Effector CD4-positive, alpha-beta T cell (primary cell): ENCODE data around the gene CD93.

Experiments used
- DNase-seq: peaks from one replicate; pipeline ENCODE4 v3.0.0-alpha.2; 2020

The CD93 gene

DNA sequence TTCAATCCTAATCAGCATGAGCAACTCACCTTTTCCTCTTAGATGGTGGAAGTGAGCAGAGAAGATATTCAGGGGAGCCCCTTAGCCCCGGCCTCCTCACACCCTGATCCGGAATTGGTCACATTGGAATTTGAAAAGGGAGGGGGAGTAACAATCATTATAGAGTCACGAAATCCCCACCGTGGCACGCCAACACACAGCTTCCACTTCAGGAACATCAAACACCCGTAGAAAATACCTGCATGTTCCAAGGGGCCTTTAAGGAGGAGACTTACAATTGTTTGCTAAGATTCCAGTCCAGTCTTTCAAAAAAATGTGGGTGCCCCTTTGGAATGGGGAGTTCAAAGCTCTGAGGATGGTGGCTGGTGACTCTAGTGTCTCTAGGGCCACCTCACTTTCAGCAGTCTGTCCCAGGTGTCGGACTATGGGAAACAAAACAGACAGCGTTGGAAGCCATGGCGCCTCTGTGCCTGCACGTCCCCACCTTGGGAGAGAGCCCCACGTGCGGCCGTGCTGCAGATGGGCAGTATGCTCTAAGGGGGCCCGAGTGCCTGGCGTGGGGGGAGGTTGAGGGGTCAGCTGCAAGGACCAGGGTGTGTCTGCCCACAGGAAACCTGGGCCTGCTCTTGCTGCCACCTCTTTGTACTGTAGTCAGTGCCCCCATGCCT lies 2.4 kb downstream of the CD93 start:
- DNase-seq, result no peak

DNA sequence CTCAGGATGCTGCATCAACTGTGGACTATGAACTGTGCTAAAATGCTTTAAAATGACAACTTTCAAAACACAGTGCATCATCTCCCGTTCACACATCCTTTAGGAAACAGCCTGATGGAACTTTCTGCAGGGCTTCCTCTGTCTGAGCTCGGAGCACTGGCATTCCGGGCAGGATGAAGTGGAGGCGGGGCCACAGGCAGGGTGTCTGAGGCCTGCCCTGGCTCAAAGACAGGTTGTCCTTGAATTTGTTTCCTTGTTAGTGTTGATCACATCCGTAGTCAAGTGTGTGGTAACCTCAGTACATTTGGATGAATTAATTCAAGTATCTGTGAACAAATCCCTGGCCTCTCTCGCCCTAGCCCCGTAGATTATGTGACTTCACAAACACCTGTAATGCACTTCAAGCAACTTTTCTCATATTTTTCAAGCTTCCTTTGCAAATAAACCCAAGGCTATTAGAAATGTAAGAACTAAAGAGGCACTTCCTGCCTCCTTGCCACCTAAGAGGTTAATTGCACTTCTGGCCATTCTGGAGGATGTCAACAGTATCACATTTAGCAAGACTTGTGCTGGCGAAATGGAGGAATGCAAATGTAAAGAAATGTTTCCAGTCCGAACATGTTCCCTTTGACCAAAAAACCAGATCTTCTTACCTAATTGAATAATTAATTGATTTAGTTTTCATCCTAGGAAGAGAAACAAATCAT lies 3.1 kb downstream of the CD93 start:
- DNase-seq, result no peak

DNA sequence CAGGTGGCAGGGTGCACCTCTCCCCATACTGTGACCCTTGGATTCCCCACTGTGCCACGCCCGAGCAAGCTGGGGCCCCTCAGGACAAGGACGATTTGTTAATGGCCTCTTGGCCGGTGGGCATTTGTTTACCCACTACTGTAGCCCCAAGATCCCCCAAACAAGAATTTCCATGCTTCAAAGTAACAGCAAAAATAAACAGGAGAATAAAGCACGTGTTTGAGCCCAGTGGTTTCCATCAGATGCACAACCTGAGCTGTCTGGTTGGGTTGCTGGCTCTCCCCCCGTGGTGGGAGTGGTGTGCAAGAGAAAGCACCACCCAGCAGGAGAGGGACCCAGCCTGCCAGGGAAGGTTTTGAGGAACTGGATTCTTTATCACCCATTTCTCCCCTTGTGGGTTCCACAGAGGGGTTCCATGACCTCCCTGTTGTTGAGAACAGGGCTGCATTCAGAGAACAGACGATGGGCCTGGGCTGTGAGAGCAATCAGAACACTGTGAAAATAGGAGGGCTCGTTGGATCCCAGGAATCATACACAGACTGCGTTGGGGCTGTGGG lies 4.8 kb downstream of the CD93 start:
- no peak for DNase-seq

- no peak for DNase-seq
Measured at GRCh38 chr20:23080521-23080920, 5.6 kb downstream of the CD93 start.

- DNase-seq, result no peak
Measured at GRCh38 chr20:23079926-23080325, 6.2 kb downstream of the CD93 start.

- no peak for DNase-seq
Measured at GRCh38 chr20:23079016-23079351, 7.1 kb downstream of the CD93 start.

DNA sequence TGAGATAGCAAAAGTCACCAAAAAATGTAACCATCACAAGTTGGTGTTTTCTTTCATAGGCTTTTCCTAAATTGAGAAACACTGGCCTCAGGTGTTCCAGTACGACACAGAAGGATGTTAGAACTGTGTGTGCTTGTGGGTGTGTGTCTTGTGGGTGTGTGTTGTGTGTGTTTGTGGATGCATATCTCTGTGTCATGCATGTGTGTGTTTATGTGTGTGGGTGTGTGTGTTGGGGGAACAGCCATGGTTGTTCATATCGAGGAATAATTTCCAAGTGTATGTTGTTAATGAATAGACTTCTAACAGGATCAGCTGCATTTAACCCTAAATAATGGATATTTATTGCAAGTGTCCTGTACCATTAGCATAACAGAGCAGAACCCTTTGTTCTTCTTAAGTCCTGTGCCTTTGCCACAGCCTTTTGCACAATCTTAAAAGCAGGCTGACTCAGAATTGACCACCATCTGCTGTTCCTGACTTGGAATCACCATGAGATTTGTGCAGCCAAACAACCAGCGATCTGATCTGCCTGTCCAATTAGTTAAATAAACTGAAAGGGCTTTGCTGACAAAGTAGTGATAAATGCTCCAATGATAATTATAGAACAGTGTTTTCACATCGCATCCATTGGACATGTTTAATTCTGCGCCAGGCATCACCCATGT lies 7.6 kb downstream of the CD93 start:
- DNase-seq, result no peak

GRCh38 chr20:23077277-23077676 lies 8.8 kb downstream of the CD93 start:
- DNase-seq, result no peak

DNA sequence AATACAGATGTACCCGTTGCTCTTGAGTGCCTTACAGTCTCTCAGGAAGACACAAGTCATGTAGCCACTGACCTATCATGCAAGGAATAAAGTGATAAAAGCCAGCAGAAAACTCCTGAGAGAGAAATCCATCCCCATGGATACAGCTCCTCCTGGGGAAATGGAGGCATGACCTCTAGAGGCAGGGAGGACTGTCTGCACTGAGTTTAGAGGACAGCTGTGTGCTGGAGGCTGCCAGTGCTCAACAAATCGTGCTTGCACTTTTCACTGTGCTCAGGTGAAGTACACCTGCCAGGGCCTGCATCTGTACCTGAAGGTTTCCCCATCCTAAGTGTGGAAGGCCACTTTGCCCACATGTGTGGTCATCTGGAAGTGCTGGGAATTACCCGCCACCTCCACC lies 12.1 kb downstream of the CD93 start:
- no peak for DNase-seq

- DNase-seq, result no peak
Measured at GRCh38 chr20:23072892-23073586, 13.1 kb downstream of the CD93 start.

- DNase-seq, result no peak
Measured at GRCh38 chr20:23071996-23072395, 14.1 kb downstream of the CD93 start.

- no peak for DNase-seq
Measured at GRCh38 chr20:23071398-23071797, 14.7 kb downstream of the CD93 start.

DNA sequence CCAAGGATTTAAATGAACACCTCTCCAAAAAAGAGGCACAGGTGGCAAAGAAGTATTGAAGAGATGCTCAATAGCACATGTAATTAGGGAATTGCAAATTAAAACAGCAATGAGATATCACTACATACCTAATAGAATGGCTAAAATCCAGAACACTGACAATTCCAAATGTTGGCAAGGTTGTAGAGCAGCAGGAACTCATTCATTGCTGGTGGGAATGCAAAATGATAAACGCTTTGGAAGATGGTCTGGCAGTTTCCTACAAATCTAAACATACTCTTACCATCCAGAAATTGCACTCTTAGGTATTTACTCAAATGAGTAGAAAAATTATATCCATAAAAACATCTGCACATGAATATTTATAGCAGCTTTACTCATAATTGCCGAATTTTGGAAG lies 17.0 kb downstream of the CD93 start:
- no peak for DNase-seq

- no peak for DNase-seq
Measured at GRCh38 chr20:23068283-23068682, 17.8 kb downstream of the CD93 start.

GRCh38 chr20:23066772-23067171 lies 19.4 kb downstream of the CD93 start:
- no peak for DNase-seq

- no peak for DNase-seq
Measured at GRCh38 chr20:23065266-23066201, 20.6 kb downstream of the CD93 start.

DNA sequence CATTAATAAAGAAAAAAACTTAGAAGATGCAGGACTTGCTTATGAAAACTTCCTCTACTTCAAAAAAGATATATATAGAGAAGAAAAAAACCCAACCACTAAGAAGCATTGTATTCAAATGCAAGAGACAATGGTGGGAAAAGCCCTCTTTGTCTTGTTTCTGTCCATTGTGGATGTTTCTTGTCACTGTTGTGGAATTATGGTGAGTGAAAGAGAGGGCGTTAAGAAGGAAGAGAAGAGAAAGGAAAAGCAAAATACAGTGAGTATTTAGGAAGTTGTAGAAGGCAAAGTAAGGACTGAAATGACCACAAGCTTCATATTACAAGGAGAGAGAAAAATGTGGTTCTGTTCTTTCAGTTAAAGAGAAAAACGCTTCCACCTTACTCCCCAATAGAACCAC lies 22.5 kb downstream of the CD93 start:
- no peak for DNase-seq

DNA sequence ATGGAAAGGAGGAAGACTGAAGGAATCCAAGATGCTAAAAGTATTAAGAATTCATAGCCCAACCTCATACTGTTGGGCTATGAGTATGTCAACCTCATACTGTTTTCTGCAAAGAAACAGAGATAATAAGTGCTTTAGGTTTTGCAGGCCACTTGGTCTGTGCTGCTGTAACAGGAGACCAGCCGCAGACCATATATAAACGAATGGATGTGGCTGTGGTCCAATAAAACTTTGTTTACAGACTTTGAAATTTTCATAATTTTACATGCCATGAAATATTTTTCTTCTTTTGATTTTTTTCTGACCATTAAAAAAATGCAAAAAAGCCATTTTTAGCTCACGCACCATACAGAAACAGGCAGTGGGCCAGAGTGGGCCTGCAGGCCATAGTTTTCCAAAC lies 23.0 kb downstream of the CD93 start:
- DNase-seq, result no peak

GRCh38 chr20:23062632-23063031 lies 23.5 kb downstream of the CD93 start:
- no peak for DNase-seq

DNA sequence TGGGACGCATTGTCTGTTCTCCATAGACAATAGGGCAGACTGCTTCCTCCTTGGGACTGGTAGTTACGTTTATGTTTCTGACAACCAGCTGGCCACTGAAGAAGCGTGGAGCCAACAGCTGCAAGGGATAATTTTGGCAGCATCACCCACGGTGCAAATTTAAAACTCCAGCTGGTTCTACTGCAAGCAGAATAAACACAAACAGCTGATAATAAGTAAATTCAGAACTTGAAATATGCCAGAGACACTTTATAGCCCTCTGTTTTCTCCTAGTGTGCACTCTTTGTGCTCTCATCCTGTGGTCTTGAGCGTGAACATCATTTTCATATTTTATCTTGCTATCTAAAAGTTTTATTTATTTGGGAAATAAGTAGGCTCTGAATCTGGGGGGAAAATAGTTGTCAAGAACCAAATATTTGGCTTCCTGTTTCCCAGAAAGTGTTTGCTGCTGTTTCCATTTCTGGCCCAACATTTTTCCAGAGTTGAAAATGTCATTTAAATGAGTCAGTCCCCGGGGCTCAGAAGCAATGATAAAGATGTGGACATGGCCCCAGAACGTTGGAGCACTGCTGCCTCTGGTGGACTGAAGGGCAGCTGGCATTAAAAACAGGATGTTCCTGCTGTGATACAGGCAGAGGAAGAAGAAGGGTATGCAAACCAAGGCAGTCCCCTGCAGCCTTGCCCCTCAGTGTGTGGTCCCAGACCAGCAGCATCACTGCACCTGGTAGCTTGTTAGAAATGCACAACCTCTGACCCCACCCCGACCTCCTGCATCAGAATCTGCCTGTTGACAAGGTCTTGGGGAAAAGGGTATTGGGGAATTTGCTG lies 24.2 kb downstream of the CD93 start:
- no peak for DNase-seq

DNA sequence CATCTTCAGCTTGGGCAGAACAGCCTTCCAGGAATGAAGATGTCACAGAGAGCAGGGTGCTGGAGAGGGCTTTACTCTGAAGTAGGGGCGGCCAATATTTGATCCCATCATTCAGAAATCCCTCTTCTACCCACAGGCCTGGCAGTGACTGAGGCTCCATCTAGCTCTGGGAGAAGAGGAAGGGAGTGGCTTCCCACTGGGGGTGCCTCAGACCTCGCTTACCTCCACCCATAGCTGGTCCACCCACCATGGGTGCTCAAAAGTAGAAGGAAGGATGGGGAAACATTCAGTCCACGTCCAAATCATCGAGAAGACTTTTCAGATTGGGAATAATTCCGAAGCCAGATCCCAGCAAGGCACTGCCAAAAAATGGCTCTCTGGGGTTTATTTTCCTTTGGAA lies 24.9 kb downstream of the CD93 start:
- DNase-seq, result no peak
